ENCODE results near the gene RHOH.

DNA sequence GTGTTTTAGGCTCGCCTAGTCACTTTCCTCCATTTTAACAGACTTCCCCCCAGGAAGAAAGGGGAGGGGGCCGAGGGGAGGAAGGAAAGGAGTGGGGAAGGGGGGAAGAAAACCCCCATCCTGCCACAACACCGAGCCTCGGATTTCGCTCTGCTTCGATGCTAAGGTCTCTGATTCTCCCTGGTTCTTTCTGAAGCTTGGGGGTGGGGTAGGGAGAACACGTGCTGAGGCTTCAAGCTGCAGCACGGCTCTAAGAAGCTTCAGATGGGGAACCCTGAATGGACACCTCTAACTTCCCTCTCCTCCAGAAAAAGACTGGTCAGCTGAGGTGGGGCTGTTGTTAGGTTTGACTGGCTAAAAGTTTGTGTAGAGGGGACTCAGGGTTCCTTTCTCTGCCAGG, 61.8 kb downstream of the RHOH start:
- TF ChIP-seq, protein P1, sequence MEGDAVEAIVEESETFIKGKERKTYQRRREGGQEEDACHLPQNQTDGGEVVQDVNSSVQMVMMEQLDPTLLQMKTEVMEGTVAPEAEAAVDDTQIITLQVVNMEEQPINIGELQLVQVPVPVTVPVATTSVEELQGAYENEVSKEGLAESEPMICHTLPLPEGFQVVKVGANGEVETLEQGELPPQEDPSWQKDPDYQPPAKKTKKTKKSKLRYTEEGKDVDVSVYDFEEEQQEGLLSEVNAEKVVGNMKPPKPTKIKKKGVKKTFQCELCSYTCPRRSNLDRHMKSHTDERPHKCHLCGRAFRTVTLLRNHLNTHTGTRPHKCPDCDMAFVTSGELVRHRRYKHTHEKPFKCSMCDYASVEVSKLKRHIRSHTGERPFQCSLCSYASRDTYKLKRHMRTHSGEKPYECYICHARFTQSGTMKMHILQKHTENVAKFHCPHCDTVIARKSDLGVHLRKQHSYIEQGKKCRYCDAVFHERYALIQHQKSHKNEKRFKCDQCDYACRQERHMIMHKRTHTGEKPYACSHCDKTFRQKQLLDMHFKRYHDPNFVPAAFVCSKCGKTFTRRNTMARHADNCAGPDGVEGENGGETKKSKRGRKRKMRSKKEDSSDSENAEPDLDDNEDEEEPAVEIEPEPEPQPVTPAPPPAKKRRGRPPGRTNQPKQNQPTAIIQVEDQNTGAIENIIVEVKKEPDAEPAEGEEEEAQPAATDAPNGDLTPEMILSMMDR (IDR thresholded peaks at IDR 0.05) = no peak
- no peak for TF ChIP-seq EP300 (IDR thresholded peaks at IDR 0.05)

Data from esophagus muscularis mucosa (tissue), 3 donors.